ENCODE data around the gene ZCCHC17.

DNA sequence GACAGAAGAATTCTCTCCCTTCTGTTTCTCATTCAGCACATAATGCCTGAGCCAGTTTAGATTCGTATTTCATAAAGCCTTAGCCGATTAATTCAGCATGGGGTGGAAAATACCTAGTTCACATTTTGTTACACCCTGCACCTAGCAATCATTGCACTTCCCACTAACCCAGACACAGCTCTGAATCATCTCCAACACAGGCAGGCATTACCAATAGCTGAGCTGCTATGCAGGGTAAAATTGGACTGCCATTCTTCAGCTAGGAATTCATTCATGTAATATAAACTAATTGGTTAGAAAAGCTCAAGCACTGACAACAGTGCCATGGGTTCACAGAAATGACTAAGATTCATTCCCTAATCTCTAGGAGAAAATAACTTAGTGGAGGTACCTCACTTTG, 30.3 kb upstream of the ZCCHC17 start:
- TF ChIP-seq, protein P1, sequence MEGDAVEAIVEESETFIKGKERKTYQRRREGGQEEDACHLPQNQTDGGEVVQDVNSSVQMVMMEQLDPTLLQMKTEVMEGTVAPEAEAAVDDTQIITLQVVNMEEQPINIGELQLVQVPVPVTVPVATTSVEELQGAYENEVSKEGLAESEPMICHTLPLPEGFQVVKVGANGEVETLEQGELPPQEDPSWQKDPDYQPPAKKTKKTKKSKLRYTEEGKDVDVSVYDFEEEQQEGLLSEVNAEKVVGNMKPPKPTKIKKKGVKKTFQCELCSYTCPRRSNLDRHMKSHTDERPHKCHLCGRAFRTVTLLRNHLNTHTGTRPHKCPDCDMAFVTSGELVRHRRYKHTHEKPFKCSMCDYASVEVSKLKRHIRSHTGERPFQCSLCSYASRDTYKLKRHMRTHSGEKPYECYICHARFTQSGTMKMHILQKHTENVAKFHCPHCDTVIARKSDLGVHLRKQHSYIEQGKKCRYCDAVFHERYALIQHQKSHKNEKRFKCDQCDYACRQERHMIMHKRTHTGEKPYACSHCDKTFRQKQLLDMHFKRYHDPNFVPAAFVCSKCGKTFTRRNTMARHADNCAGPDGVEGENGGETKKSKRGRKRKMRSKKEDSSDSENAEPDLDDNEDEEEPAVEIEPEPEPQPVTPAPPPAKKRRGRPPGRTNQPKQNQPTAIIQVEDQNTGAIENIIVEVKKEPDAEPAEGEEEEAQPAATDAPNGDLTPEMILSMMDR (conservative IDR thresholded peaks at IDR 0.05; ENCODE audit: low read length): no peak
- TF ChIP-seq EZH2phosphoT487 (IDR thresholded peaks at IDR 0.05; ENCODE audit: borderline replicate concordance): no peak

Data from Loucy (cell line).